ENCODE results near the gene SH3RF3. TPM values are rescaled to one million over a fixed set of nuclear protein-coding genes. Genes with fewer than 3 reads are reported as not detected.

Gene SH3RF3
- total and polyA plus RNA-seq, 9 of the 15 experiments (the other 6 are each of a cell fraction or from before 2014, with no cell fraction given), result 0.02 TPM; not detected in 8

DNA sequence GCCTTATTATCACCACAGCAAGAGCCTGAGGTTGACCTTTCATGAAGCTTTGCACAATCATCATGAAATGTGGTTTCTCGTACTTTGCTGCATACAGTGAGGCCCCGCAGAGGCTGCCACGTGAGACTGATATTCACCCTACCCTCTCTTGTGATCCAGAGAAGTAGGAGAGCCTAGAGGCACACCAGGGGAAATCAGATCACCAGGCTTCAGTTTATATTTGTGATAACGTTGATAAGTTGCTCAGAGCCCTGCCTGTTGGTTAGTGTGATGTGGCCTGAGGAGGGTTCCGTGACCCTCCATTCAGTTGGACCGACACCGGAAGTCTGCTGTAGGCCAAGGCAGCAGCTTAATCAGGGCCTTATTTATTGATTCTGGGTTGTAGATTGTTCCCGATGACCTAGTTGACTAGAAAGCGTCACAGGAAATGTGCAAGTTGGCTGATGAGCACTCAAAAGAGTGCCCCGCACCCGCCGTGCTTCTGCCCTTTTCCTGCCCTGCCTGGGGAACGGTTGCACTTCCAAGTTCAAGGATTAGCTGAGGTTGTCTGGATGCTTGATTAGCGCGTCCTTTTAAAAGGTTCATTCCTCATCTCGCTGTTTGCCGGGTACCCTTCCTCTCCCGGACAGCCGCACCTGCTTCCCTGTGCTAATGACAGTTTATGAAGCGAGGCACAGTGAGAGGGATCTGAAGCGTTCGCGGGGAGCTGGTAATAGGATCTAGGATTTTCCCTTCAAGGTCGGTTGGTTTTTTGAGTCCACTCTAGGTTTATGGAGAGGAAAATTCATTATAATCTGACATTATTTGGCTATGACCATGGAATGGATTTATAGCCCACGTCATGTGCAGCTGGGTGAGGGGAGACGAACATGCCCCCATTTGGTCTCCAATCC is 146.4 kb downstream of the SH3RF3 start:
- no peak overlapping the region for H3K9ac ChIP-seq (ENCODE audit: insufficient read depth in 1 of 2, low read depth in 2 of 2, low read length in 2 of 2)
- DNase-seq (ENCODE audit: extremely low read depth in 1 of 4, low spot score in 3 of 4), result no peak
- H3K4me3 ChIP-seq, result no peak overlapping the region
- ATAC-seq, result peak; percentile 54; the same call in 2 of the 3 replicates
- ChIA-PET CTCF (ENCODE audit: low intra/inter-chr PET ratio) (no interaction called here), POLR2A (interaction anchor here (0.6 to 0.7 kb wide), 2 partner anchors 129 to 149 kb away, joined by 3 to 4 read pairs; no protein-coding TSS in a partner anchor)
- no peaks in the 10 kb centered on the region for H3K9me1 ChIP-seq (ENCODE audit: control insufficient read depth, insufficient read depth, low read length)
- no peak overlapping the region for H3K4me2 ChIP-seq (ENCODE audit: insufficient read depth, low read length)
- H3K27me3 ChIP-seq (ENCODE audit: control insufficient read depth in 2 of 2, insufficient read depth in 2 of 2, low read length in 2 of 2), result peaks cover 9 to 51% of the 10 kb centered on the region in 2 experiments; a peak in 4 of 5 replicates
- FAIRE-seq, result no peak
- no peak overlapping the region for H3K27ac ChIP-seq (ENCODE audit: extremely low read depth, low read depth, low read length)
- intact Hi-C loops (cut with micrococcal nuclease) (no loop called here), in situ Hi-C loops (cut with MboI) (no loop called here)
- no TSS peak for BruUV-seq (replicated peaks)
- H3K4me1 ChIP-seq (replicated peaks in 1 of 2; ENCODE audit: control insufficient read depth in 2 of 2, insufficient read depth in 2 of 2, low read length in 2 of 2), result peaks cover 0 to 12% of the 10 kb centered on the region in 2 experiments; a peak in 3 of 5 replicates
- H4K20me1 ChIP-seq (replicated peaks; ENCODE audit: control insufficient read depth, insufficient read depth, low read length), result no peaks in the 10 kb centered on the region; the same call in 1 of the 2 replicates
- no peak overlapping the region for H2AFZ ChIP-seq (ENCODE audit: low read depth, low read length)
- no peaks in the 10 kb centered on the region for H3K36me3 ChIP-seq (ENCODE audit: control insufficient read depth, insufficient read depth, low read length)
- WGBS (ENCODE audit: insufficient coverage, low coverage, missing lambda C conversion rate), result 27% methylated on average over 26 of the region's 26 CpGs
- no peaks in the 10 kb centered on the region for H3K9me3 ChIP-seq (replicated peaks; ENCODE audit: control insufficient read depth, insufficient read depth, low read depth, low read length)
- H3K79me2 ChIP-seq (ENCODE audit: control insufficient read depth, insufficient read depth, low read length), result no peaks in the 10 kb centered on the region
- TF ChIP-seq TEAD2 (tag; IDR thresholded peaks at IDR 0.05), result no peak
- TF ChIP-seq MYC (IDR thresholded peaks at IDR 0.05; ENCODE audit: low read depth, low read length), result peak; percentile 71
- no peak for TF ChIP-seq MYC (CRISPR knock-in tag; IDR thresholded peaks at IDR 0.05; ENCODE audit: borderline replicate concordance, low read depth)
- peak; percentile 17; the same call in 1 of the 2 replicates for TF ChIP-seq TEAD4 (IDR thresholded peaks at IDR 0.05; ENCODE audit: low read length)
- no peak for TF ChIP-seq TEAD4 (CRISPR knock-in tag; IDR thresholded peaks at IDR 0.05; ENCODE audit: borderline replicate concordance)
- no peak for TF ChIP-seq ZNF224 (CRISPR knock-in tag; IDR thresholded peaks at IDR 0.05)
- TF ChIP-seq, protein P1, sequence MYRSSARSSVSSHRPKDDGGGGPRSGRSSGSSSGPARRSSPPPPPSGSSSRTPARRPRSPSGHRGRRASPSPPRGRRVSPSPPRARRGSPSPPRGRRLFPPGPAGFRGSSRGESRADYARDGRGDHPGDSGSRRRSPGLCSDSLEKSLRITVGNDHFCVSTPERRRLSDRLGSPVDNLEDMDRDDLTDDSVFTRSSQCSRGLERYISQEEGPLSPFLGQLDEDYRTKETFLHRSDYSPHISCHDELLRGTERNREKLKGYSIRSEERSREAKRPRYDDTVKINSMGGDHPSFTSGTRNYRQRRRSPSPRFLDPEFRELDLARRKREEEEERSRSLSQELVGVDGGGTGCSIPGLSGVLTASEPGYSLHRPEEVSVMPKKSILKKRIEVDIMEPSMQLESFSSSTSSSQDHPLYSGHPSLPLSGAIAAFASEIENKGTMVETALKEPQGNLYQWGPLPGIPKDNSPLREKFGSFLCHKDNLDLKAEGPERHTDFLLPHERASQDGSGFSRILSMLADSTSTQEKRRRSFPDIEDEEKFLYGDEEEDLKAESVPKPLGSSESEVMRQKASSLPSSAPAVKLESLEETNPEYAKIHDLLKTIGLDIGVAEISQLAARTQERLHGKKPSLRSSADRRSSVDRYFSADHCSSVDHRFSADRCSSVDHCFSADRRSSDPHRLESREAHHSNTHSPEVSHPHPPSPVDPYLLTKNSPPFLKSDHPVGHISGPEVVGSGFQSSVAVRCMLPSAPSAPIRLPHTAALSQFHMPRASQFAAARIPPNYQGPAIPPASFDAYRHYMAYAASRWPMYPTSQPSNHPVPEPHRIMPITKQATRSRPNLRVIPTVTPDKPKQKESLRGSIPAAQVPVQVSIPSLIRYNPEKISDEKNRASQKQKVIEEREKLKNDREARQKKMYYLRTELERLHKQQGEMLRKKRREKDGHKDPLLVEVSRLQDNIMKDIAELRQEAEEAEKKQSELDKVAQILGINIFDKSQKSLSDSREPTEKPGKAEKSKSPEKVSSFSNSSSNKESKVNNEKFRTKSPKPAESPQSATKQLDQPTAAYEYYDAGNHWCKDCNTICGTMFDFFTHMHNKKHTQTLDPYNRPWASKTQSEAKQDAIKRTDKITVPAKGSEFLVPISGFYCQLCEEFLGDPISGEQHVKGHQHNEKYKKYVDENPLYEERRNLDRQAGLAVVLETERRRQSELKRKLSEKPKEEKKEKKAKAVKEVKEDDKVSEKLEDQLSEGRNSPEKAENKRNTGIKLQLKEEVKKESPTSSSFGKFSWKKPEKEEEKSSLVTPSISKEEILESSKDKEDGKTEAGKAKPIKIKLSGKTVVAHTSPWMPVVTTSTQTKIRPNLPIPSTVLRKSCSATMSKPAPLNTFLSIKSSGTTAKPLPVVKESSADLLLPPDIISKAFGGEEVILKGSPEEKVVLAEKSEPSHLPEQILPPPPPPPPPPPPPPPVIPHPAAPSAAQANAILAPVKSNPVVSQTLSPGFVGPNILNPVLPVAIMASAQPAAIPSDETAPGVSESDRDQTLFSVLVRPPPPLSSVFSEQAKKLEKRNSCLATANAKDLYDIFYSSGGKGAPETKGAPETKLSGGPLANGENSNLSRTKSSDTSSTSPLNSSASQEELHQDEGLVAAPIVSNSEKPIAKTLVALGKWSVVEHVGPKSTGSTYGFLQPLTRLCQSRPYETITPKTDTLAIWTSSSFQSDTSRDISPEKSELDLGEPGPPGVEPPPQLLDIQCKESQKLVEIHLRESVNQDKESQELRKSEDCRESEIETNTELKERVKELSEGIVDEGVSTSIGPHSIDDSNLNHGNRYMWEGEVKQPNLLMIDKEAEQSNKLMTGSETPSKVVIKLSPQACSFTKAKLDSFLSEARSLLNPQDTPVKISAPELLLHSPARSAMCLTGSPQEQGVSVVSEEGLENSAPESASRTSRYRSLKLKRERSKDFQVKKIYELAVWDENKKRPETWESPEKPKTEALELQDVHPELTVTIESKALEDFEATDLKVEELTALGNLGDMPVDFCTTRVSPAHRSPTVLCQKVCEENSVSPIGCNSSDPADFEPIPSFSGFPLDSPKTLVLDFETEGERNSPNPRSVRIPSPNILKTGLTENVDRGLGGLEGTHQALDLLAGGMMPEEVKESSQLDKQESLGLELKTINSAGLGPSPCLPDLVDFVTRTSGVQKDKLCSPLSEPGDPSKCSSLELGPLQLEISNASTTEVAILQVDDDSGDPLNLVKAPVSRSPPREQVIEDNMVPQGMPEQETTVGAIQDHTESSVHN (IDR thresholded peaks at IDR 0.05; ENCODE audit: borderline replicate concordance in 1 of 2, low read depth in 1 of 2), result no peak
- TF ChIP-seq ZEB2 (IDR thresholded peaks at IDR 0.05), result no peak
- TF ChIP-seq, protein P2, sequence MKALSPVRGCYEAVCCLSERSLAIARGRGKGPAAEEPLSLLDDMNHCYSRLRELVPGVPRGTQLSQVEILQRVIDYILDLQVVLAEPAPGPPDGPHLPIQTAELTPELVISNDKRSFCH (CRISPR knock-in tag; IDR thresholded peaks at IDR 0.05), result no peak
- TF ChIP-seq, protein P2 (tag; IDR thresholded peaks at IDR 0.05), result no peak
- TF ChIP-seq, protein P3, sequence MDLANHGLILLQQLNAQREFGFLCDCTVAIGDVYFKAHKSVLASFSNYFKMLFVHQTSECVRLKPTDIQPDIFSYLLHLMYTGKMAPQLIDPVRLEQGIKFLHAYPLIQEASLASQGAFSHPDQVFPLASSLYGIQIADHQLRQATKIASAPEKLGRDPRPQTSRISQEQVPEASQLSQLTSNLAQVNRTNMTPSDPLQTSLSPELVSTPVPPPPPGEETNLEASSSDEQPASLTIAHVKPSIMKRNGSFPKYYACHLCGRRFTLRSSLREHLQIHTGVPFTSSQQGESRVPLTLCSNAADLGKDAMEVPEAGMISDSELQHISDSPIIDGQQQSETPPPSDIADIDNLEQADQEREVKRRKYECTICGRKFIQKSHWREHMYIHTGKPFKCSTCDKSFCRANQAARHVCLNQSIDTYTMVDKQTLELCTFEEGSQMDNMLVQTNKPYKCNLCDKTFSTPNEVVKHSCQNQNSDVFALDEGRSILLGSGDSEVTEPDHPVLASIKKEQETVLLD (IDR thresholded peaks at IDR 0.05), result no peak
- TF ChIP-seq NCOA1 (IDR thresholded peaks at IDR 0.05; ENCODE audit: low read depth), result no peak
